H1 (cell line): ENCODE data around the gene ARHGAP26. TPM values are rescaled to one million over a fixed set of nuclear protein-coding genes. Genes with fewer than 3 reads are reported as not detected.

Experiments used
- CEBPB ChIP-seq: IDR thresholded peaks from 2 replicates; pipeline ENCODE4 v1.6.1; 2012; ENCODE audit warnings: low read depth, low read length
- CHD7 ChIP-seq: fragments of 300-600 bp; sonication (generic); IDR thresholded peaks from 2 replicates; pipeline ENCODE4 v1.7.1; 2012; ENCODE audit warnings: low read length, moderate library complexity, mild to moderate bottlenecking, inconsistent platforms; ENCODE audit not compliant: insufficient replicate concordance
- EGR1 ChIP-seq: IDR thresholded peaks from 2 replicates; pipeline ENCODE4 v1.6.1; 2011; ENCODE audit warnings: low read depth, low read length, borderline replicate concordance
- KDM1A ChIP-seq: fragments of 200-600, 300-600 bp; sonication (generic); IDR thresholded peaks from 2 replicates; pipeline ENCODE4 v1.7.1; 2016; ENCODE audit warnings: mild to moderate bottlenecking, low read length, borderline replicate concordance
- polyA plus RNA-seq, 7 experiments: library from polyadenylated mRNA; depleted of rRNA in 3 of 7; stranded (reverse) in 5 of 7; unstranded in 2 of 7; fragments of >200 nt in 5 of 7; fragments of 200-250 nt in 2 of 7; gene quantifications; 1 replicate in 5 of 7; 2 replicates in 1 of 7; 4 replicates in 1 of 7; pipeline versions ENCODE4 v1.2.1 to v1.2.3, GENCODE V29; 2011 to 2013; ENCODE audit warnings: missing spikeins in 2 of 7, mixed read lengths in 2 of 7
- total RNA-seq: library from RNA; stranded (reverse); fragmentation: NEBNext Ultra II Directional; extraction: Animal tissue kit (Norgen Biotek cat#: 25700); gene quantifications from 2 replicates; pipeline ENCODE4 v1.2.1, GENCODE V29; 2021
- TF ChIP-seq, protein P1 (sequence below): IDR thresholded peaks from 2 replicates; pipeline ENCODE4 v1.6.1; 2012; ENCODE audit warnings: low read length, inconsistent platforms

Gene ARHGAP26
- total and polyA plus RNA-seq, 2 of the 8 experiments (the other 6 are each of a cell fraction or from before 2014, with no cell fraction given) = 7.1 to 24.8 TPM

DNA sequence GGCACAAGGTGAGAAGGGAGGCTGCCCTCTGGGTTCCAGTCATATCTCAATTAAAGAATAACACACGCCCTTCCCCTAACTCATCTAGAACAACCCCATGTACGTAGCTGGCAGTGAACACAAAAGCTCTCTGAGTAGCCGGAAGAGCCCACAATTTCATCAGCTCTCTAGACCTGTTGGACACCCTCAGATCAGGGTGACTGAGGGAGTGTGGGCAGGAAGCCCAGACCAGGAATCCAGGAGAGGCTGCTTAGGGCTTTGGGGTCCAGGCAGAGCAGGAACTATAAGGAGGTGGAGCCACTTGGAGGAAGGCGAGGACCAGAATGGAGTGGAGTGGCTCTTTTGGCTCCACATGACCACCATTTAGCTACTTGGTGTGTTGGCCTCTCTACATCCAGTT, 395.9 kb downstream of the ARHGAP26 start (continued):
- TF ChIP-seq, protein P1, sequence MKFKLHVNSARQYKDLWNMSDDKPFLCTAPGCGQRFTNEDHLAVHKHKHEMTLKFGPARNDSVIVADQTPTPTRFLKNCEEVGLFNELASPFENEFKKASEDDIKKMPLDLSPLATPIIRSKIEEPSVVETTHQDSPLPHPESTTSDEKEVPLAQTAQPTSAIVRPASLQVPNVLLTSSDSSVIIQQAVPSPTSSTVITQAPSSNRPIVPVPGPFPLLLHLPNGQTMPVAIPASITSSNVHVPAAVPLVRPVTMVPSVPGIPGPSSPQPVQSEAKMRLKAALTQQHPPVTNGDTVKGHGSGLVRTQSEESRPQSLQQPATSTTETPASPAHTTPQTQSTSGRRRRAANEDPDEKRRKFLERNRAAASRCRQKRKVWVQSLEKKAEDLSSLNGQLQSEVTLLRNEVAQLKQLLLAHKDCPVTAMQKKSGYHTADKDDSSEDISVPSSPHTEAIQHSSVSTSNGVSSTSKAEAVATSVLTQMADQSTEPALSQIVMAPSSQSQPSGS = no peak
- no peak for TF ChIP-seq KDM1A
- no peak for TF ChIP-seq CEBPB
- no peak for TF ChIP-seq EGR1
- TF ChIP-seq CHD7 = no peak
- TF ChIP-seq, all 59 proteins: peak for 0
